Activated B cell treated with CpG ODN at 0.5 μM for 24 hours (primary cell): Measurements from ENCODE around the gene MGMT. TPM values are rescaled to one million over a fixed set of nuclear protein-coding genes. Genes with fewer than 3 reads are reported as not detected.

ENCODE experiments used
- ATAC-seq: fragments of 200-7000 bp; cut with Tn5 transposase; one replicate; pipeline ENCODE4 v1.10.0; 2021; ENCODE audit warnings: low read depth, mild to moderate bottlenecking, moderate library complexity
- CTCF ChIA-PET: fragments of 350-600 bp; sonication (Branson Sonifier 250); formaldehyde crosslinking; loops from one replicate; lab custom pipeline; 2021; ENCODE audit warnings: antibody characterized with exemption; lab: Charles Lee
- POLR2A ChIA-PET: fragments of 350-600 bp; sonication (Branson Sonifier 250); formaldehyde crosslinking; loops from one replicate; lab custom pipeline; 2021; ENCODE audit warnings: antibody characterized with exemption; lab: Charles Lee
- DNase-seq: peaks from one replicate; pipeline ENCODE4 v3.0.0; 2022
- H3K27ac Mint-ChIP-seq: one replicate; pipeline ENCODE4 v1.8.0; 2020; ENCODE audit warnings: mixed read lengths
- H3K27me3 Mint-ChIP-seq: one replicate; pipeline ENCODE4 v1.8.0; 2021; ENCODE audit warnings: mixed read lengths
- H3K36me3 Mint-ChIP-seq: one replicate; pipeline ENCODE4 v1.8.0; 2021; ENCODE audit warnings: low read depth, mixed read lengths
- H3K4me1 Mint-ChIP-seq: one replicate; pipeline ENCODE4 v1.8.0; 2021; ENCODE audit warnings: mixed read lengths
- H3K4me3 Mint-ChIP-seq: one replicate; pipeline ENCODE4 v1.8.0; 2020; ENCODE audit warnings: mild to moderate bottlenecking, mixed read lengths
- H3K9me3 Mint-ChIP-seq: one replicate; pipeline ENCODE4 v1.8.0; 2020; ENCODE audit warnings: mixed read lengths
- intact Hi-C: fragments of 100-400 bp; cut with micrococcal nuclease; formaldehyde crosslinking; loops from one replicate; pipeline ENCODE4 v1.15.1; 2024
- total RNA-seq: library from RNA; stranded (reverse); gene quantifications from 2 replicates; pipeline ENCODE4 v1.2.3, GENCODE V29; 2022
- TF ChIP-seq, protein P1 (sequence below): fragments of 200-600 bp; IDR thresholded peaks from one replicate; pipeline ENCODE4 v1.8.0; 2022; ENCODE audit warnings: antibody characterized with exemption, mild to moderate bottlenecking

MGMT gene
- total RNA-seq, 1 donor from 2014 or later: 25.8 TPM

DNA sequence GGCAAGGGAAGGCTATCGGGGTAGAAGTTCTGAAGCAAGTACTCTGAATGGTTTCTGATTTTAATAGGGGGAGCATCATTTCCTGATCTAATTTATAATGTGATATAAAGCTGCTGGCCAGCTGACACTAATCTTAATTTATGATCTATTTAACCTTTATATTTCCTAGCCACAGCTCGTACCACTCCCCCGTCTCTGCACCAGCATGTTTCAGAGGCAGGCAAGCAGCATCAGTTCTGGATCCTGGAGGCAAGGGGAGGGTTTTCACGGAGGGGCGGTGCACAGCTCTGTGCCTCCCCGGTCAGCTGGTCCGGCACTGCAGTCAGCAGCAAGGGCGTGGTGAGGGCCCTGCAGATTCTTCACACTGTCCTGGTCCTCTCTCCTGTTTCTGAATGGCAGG lies 30.0 kb downstream of the MGMT start:
- no peak for DNase-seq
- ChIA-PET POLR2A (no interaction called here), CTCF (no interaction called here)
- TF ChIP-seq, protein P1, sequence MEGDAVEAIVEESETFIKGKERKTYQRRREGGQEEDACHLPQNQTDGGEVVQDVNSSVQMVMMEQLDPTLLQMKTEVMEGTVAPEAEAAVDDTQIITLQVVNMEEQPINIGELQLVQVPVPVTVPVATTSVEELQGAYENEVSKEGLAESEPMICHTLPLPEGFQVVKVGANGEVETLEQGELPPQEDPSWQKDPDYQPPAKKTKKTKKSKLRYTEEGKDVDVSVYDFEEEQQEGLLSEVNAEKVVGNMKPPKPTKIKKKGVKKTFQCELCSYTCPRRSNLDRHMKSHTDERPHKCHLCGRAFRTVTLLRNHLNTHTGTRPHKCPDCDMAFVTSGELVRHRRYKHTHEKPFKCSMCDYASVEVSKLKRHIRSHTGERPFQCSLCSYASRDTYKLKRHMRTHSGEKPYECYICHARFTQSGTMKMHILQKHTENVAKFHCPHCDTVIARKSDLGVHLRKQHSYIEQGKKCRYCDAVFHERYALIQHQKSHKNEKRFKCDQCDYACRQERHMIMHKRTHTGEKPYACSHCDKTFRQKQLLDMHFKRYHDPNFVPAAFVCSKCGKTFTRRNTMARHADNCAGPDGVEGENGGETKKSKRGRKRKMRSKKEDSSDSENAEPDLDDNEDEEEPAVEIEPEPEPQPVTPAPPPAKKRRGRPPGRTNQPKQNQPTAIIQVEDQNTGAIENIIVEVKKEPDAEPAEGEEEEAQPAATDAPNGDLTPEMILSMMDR: no peak
- H3K27me3 Mint-ChIP-seq: no peaks in the 10 kb centered on the region
- no peak overlapping the region for H3K27ac Mint-ChIP-seq
- H3K36me3 Mint-ChIP-seq: peaks cover 37% of the 10 kb centered on the region
- H3K9me3 Mint-ChIP-seq: peaks cover 10% of the 10 kb centered on the region
- no peak for ATAC-seq
- no peak overlapping the region for H3K4me3 Mint-ChIP-seq
- intact Hi-C loops: no loop called here
- H3K4me1 Mint-ChIP-seq: peaks cover 15% of the 10 kb centered on the region

- peaks cover 36% of the 10 kb centered on the region for H3K36me3 Mint-ChIP-seq
- H3K9me3 Mint-ChIP-seq: peaks cover 6% of the 10 kb centered on the region
- H3K4me3 Mint-ChIP-seq: no peak overlapping the region
- TF ChIP-seq, protein P1: no peak
- no peak overlapping the region for H3K27ac Mint-ChIP-seq
- intact Hi-C loops: no loop called here
- no peaks in the 10 kb centered on the region for H3K27me3 Mint-ChIP-seq
- no peak for ATAC-seq
- ChIA-PET POLR2A (no interaction called here), CTCF (no interaction called here)
- H3K4me1 Mint-ChIP-seq: peaks cover 21% of the 10 kb centered on the region
- DNase-seq: no peak
These were observed 31.6 kb downstream of the MGMT start for GRCh38 chr10:129498680-129499079.

GRCh38 chr10:129500617-129501339 lies 33.7 kb downstream of the MGMT start:
- TF ChIP-seq, protein P1: no peak
- H3K4me1 Mint-ChIP-seq: peaks cover 28% of the 10 kb centered on the region
- no peak overlapping the region for H3K27ac Mint-ChIP-seq
- peaks cover 27% of the 10 kb centered on the region for H3K36me3 Mint-ChIP-seq
- intact Hi-C loops: loop anchor here (5.0 kb wide), 1 partner anchor 33 kb away; the partner anchor contains the start of gene MGMT
- no peaks in the 10 kb centered on the region for H3K27me3 Mint-ChIP-seq
- POLR2A ChIA-PET: no interaction called here
- no peak overlapping the region for H3K4me3 Mint-ChIP-seq
- DNase-seq: no peak
- ATAC-seq: no peak
- H3K9me3 Mint-ChIP-seq: peaks cover 3% of the 10 kb centered on the region
- CTCF ChIA-PET: no interaction called here

- POLR2A ChIA-PET: no interaction called here
- Mint-ChIP-seq H3K36me3 (peaks cover 20% of the 10 kb centered on the region), H3K27me3 (no peaks in the 10 kb centered on the region), H3K4me3 (no peak overlapping the region), H3K27ac (no peak overlapping the region), H3K4me1 (peaks cover 30% of the 10 kb centered on the region), H3K9me3 (peaks cover 3% of the 10 kb centered on the region)
- ATAC-seq (peak; percentile 97), DNase-seq (no peak)
- TF ChIP-seq, protein P1: no peak
- intact Hi-C loops: loop anchor here (5.0 kb wide), 1 partner anchor 35 kb away; the partner anchor contains the start of gene MGMT
- CTCF ChIA-PET: no interaction called here
These were observed 34.8 kb downstream of the MGMT start for GRCh38 chr10:129501652-129502436.

DNA sequence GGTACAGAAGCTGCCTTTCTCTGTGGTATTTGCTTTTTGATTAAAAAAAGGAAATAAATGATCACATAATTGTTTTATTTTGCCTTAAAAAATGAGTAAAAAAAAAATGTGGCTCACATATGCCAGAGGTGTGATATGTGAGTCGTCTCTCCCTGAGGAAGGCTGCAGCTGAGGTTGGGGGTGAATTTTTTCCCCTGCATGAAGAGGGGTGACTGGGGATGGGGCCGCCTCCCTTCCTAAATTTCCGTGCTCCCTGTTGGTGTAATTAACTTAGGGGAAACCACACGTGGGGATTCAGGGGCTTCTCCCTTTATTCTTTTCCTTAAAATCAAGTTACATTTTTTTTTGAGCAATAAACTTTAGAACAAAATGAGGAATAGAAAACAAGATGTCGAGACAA lies 35.4 kb downstream of the MGMT start:
- CTCF ChIA-PET: no interaction called here
- Mint-ChIP-seq H3K36me3 (peaks cover 14% of the 10 kb centered on the region), H3K9me3 (peaks cover 3% of the 10 kb centered on the region), H3K27ac (no peak overlapping the region), H3K4me1 (peaks cover 32% of the 10 kb centered on the region), H3K27me3 (no peaks in the 10 kb centered on the region), H3K4me3 (no peak overlapping the region)
- intact Hi-C loops: loop anchor here (5.0 kb wide), 1 partner anchor 35 kb away; the partner anchor contains the start of gene MGMT
- TF ChIP-seq, protein P1: no peak
- no peak for DNase-seq
- POLR2A ChIA-PET: no interaction called here
- no peak for ATAC-seq
